Measurements from ENCODE around the gene TRIM46.
"Not testable (repeated sequence)": the region's sequence is repeated elsewhere in the genome, so short reads cannot be mapped to it uniquely, and the experiment has no call there.

TRIM46 gene

GRCh38 chr1:155192346-155193274, 19.0 kb downstream of the TRIM46 start:
- H3K27ac ChIP-seq (ENCODE audit: poor library complexity, severe bottlenecking): peak overlapping the region; percentile 92
- peaks cover 3% of the 10 kb centered on the region for H3K4me1 ChIP-seq (ENCODE audit: insufficient read depth, poor library complexity, severe bottlenecking)
- TF ChIP-seq CTCF (IDR thresholded peaks at IDR 0.05; ENCODE audit: poor library complexity, severe bottlenecking): no peak
- no peak for ATAC-seq (ENCODE audit: low read depth)
- no peaks in the 10 kb centered on the region for H3K9me3 ChIP-seq (ENCODE audit: severe bottlenecking)
- peak overlapping the region; percentile 36 for H3K4me3 ChIP-seq (ENCODE audit: severe bottlenecking)
- H3K27me3 ChIP-seq (ENCODE audit: insufficient read depth, poor library complexity, severe bottlenecking): no peaks in the 10 kb centered on the region
- no peak for DNase-seq (ENCODE audit: low spot score)
- H3K36me3 ChIP-seq (ENCODE audit: low read depth): 0 out of 2 replicates have a peak, but pooled peaks cover 3% of the 10 kb centered on the region

GRCh38 chr1:155193275-155193990, 19.8 kb downstream of the TRIM46 start:
- peak; percentile 90 for DNase-seq (ENCODE audit: low spot score)
- H3K36me3 ChIP-seq (ENCODE audit: low read depth): 0 out of 2 replicates have a peak, but pooled peaks cover 3% of the 10 kb centered on the region
- peak overlapping the region; percentile 36 for H3K4me3 ChIP-seq (ENCODE audit: severe bottlenecking)
- peak; percentile 78 for ATAC-seq (ENCODE audit: low read depth)
- H3K9me3 ChIP-seq (ENCODE audit: severe bottlenecking): no peaks in the 10 kb centered on the region
- peak overlapping the region; percentile 92 for H3K27ac ChIP-seq (ENCODE audit: poor library complexity, severe bottlenecking)
- TF ChIP-seq CTCF (IDR thresholded peaks at IDR 0.05; ENCODE audit: poor library complexity, severe bottlenecking): peak; percentile 96
- H3K27me3 ChIP-seq (ENCODE audit: insufficient read depth, poor library complexity, severe bottlenecking): no peaks in the 10 kb centered on the region
- peaks cover 3% of the 10 kb centered on the region for H3K4me1 ChIP-seq (ENCODE audit: insufficient read depth, poor library complexity, severe bottlenecking)

GRCh38 chr1:155193991-155194240, 20.3 kb downstream of the TRIM46 start:
- H3K27ac ChIP-seq (ENCODE audit: poor library complexity, severe bottlenecking): peak overlapping the region; percentile 92
- not testable (repeated sequence) for ATAC-seq (ENCODE audit: low read depth); DNase-seq (ENCODE audit: low spot score)

GRCh38 chr1:155195201-155196102, 21.8 kb downstream of the TRIM46 start:
- Histone ChIP-seq H3K4me3 (ENCODE audit: severe bottlenecking) (peak overlapping the region; percentile 36), H3K27ac (ENCODE audit: poor library complexity, severe bottlenecking) (peak overlapping the region; percentile 92), H3K27me3 (ENCODE audit: insufficient read depth, poor library complexity, severe bottlenecking) (no peaks in the 10 kb centered on the region), H3K4me1 (ENCODE audit: insufficient read depth, poor library complexity, severe bottlenecking) (peaks cover 3% of the 10 kb centered on the region), H3K36me3 (ENCODE audit: low read depth) (0 out of 2 replicates have a peak, but pooled peaks cover 5% of the 10 kb centered on the region), H3K9me3 (ENCODE audit: severe bottlenecking) (no peaks in the 10 kb centered on the region)
- no peak for ATAC-seq (ENCODE audit: low read depth)
- no peak for TF ChIP-seq CTCF (IDR thresholded peaks at IDR 0.05; ENCODE audit: poor library complexity, severe bottlenecking)
- DNase-seq (ENCODE audit: low spot score): no peak

More at GRCh38 chr1:155193991-155194240, 20.3 kb downstream of the TRIM46 start:
- H3K9me3 ChIP-seq (ENCODE audit: severe bottlenecking); H3K36me3 ChIP-seq (ENCODE audit: low read depth); H3K4me1 ChIP-seq (ENCODE audit: insufficient read depth, poor library complexity, severe bottlenecking); H3K27me3 ChIP-seq (ENCODE audit: insufficient read depth, poor library complexity, severe bottlenecking): not testable (repeated sequence)
- H3K4me3 ChIP-seq (ENCODE audit: severe bottlenecking): peak overlapping the region; percentile 36
